ENCODE measurements around the gene OR11H7.

DNA sequence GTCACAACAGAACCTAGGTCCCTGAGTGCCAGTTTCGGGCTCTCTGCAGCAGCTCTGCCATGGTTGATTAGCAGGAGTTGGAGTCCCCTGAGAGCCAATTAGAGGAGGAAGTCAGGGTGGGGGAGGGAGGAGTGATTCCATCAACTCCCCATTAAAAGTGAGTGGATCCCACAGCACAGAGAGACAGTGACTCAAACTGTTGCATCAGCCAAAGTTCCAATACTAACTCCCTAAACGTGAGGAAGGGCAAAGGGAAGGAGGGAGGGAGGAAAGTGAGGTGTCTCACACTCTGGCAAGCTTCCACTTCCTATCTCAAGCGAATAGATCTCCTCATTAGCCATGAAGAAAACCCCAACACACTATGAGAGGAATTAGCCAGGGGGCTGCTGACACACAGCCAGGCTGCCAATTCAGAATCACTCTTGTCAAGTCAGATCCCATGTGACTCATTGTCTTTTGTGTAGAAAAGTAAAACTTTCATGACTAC lies 33.9 kb downstream of the OR11H7 start:
- TF ChIP-seq CTCF (conservative IDR thresholded peaks at IDR 0.05 in 1 of 2, IDR thresholded peaks at IDR 0.05 in 1 of 2; ENCODE audit: extremely low read depth in 1 of 2, insufficient read depth in 1 of 2, low read depth in 1 of 2, low read length in 2 of 2) (no peak), EZH2 (IDR thresholded peaks at IDR 0.05; ENCODE audit: borderline replicate concordance, low read length) (no peak)
